ENCODE measurements around the gene HAND1. TPM values are rescaled to one million over a fixed set of nuclear protein-coding genes. Genes with fewer than 3 reads are reported as not detected.

HAND1 gene
- total RNA-seq, 4 donors from 2014 or later: not detected

GRCh38 chr5:154491941-154492340, 13.9 kb upstream of the HAND1 start:
- no peak overlapping the region for H3K4me3 ChIP-seq
- no peaks in the 10 kb centered on the region for H3K36me3 ChIP-seq
- H3K9me3 ChIP-seq: no peaks in the 10 kb centered on the region
- TF ChIP-seq CTCF (IDR thresholded peaks at IDR 0.05) (no peak), POLR2A (IDR thresholded peaks at IDR 0.05) (no peak), EP300 (IDR thresholded peaks at IDR 0.05) (no peak)
- H3K27me3 ChIP-seq: peaks cover 0 to 88% of the 10 kb centered on the region in 2 donors
- no peaks in the 10 kb centered on the region for H3K4me1 ChIP-seq
- DNase-seq (ENCODE audit: low spot score in 2 of 2): no peak
- no peak overlapping the region for H3K27ac ChIP-seq
- 47 to 72% methylated on average over 2 of the region's 2 CpGs for whole genome bisulfite sequencing, 2 donors

- Histone ChIP-seq H3K4me1 (peaks cover 0 to 26% (median 12%) of the 10 kb centered on the region in 4 donors), H3K9me3 (no peaks in the 10 kb centered on the region), H3K27ac (no peak overlapping the region), H3K27me3 (peaks cover 5 to 99% of the 10 kb centered on the region in 2 donors), H3K36me3 (no peaks in the 10 kb centered on the region), H3K4me3 (no peak overlapping the region)
- WGBS, 2 donors: 30 to 34% methylated on average over 2 of the region's 2 CpGs
- no peak for DNase-seq (ENCODE audit: low spot score in 2 of 2)
- TF ChIP-seq CTCF (IDR thresholded peaks at IDR 0.05) (no peak), POLR2A (IDR thresholded peaks at IDR 0.05) (no peak), EP300 (IDR thresholded peaks at IDR 0.05) (no peak)
Measured at GRCh38 chr5:154487541-154487940, 9.5 kb upstream of the HAND1 start.

GRCh38 chr5:154486427-154486866, 8.4 kb upstream of the HAND1 start:
- Histone ChIP-seq H3K27ac (no peak overlapping the region), H3K27me3 (peaks cover 5 to 100% of the 10 kb centered on the region in 2 donors), H3K36me3 (no peaks in the 10 kb centered on the region), H3K4me3 (no peak overlapping the region), H3K9me3 (no peaks in the 10 kb centered on the region), H3K4me1 (peaks cover 0 to 28% (median 12%) of the 10 kb centered on the region in 4 donors)
- WGBS, 2 donors: 12 to 17% methylated on average over 4 of the region's 4 CpGs
- TF ChIP-seq CTCF (IDR thresholded peaks at IDR 0.05): no peak
- TF ChIP-seq POLR2A (IDR thresholded peaks at IDR 0.05): no peak
- TF ChIP-seq EP300 (IDR thresholded peaks at IDR 0.05): no peak
- no peak for DNase-seq (ENCODE audit: low spot score in 2 of 2)

- Histone ChIP-seq H3K27me3 (peaks cover 5 to 100% of the 10 kb centered on the region in 2 donors), H3K27ac (no peak overlapping the region), H3K4me3 (no peak overlapping the region), H3K36me3 (no peaks in the 10 kb centered on the region), H3K9me3 (no peaks in the 10 kb centered on the region), H3K4me1 (peaks cover 0 to 28% (median 12%) of the 10 kb centered on the region in 4 donors)
- TF ChIP-seq CTCF (IDR thresholded peaks at IDR 0.05) (no peak), POLR2A (IDR thresholded peaks at IDR 0.05) (no peak), EP300 (IDR thresholded peaks at IDR 0.05) (no peak)
- no peak for DNase-seq (ENCODE audit: low spot score in 2 of 2)
- whole genome bisulfite sequencing, 2 donors: 13 to 18% methylated on average over 6 of the region's 6 CpGs
Measured at GRCh38 chr5:154485850-154486426, 7.9 kb upstream of the HAND1 start.

- WGBS, 2 donors: 2 to 4% methylated on average over 2 of the region's 2 CpGs
- no peak for DNase-seq (ENCODE audit: low spot score in 2 of 2)
- Histone ChIP-seq H3K4me1 (peaks cover 0 to 32% (median 12%) of the 10 kb centered on the region in 4 donors), H3K27me3 (peaks cover 9 to 100% of the 10 kb centered on the region in 2 donors), H3K4me3 (no peak overlapping the region), H3K9me3 (no peaks in the 10 kb centered on the region), H3K27ac (no peak overlapping the region), H3K36me3 (no peaks in the 10 kb centered on the region)
- TF ChIP-seq CTCF (IDR thresholded peaks at IDR 0.05): no peak
- no peak for TF ChIP-seq EP300 (IDR thresholded peaks at IDR 0.05)
- no peak for TF ChIP-seq POLR2A (IDR thresholded peaks at IDR 0.05)
Measured at GRCh38 chr5:154485096-154485491, 7.1 kb upstream of the HAND1 start.
